ENCODE measurements around the gene TAS2R60. TPM values are rescaled to one million over a fixed set of nuclear protein-coding genes. Genes with fewer than 3 reads are reported as not detected.

TAS2R60 gene
- total RNA-seq, 1 experiment from 2014 or later, result not detected

- Histone ChIP-seq H3K27me3 (ENCODE audit: insufficient read depth, low read length) (no peaks in the 10 kb centered on the region), H3K23me2 (ENCODE audit: insufficient read length, low read depth, low read length, poor library complexity, severe bottlenecking) (no peaks in the 10 kb centered on the region), H3K79me2 (ENCODE audit: insufficient read depth, low read length) (no peaks in the 10 kb centered on the region), H2BK12ac (ENCODE audit: insufficient read length, low read depth, low read length) (no peak overlapping the region), H2BK20ac (ENCODE audit: low read depth, low read length, poor library complexity, severe bottlenecking) (no peak overlapping the region), H3K27ac (ENCODE audit: insufficient read length, low read depth, low read length) (no peak overlapping the region), H2AK5ac (ENCODE audit: insufficient read length, low read length) (no peak overlapping the region), H3K9me3 (ENCODE audit: control insufficient read depth, low read depth, low read length) (no peaks in the 10 kb centered on the region), H3K18ac (ENCODE audit: insufficient read length, low read depth, low read length) (no peak overlapping the region), H4K5ac (ENCODE audit: insufficient read length, low read depth, low read length) (no peak overlapping the region), H2BK5ac (ENCODE audit: insufficient read length, low read length) (no peak overlapping the region), H3K79me1 (ENCODE audit: insufficient read depth, low read depth, low read length, poor library complexity, severe bottlenecking) (no peaks in the 10 kb centered on the region), H3K4me1 (ENCODE audit: insufficient read depth, low read length) (no peaks in the 10 kb centered on the region), H4K20me1 (ENCODE audit: control insufficient read depth, insufficient read depth, insufficient read length) (no peaks in the 10 kb centered on the region), H4K8ac (replicated peaks; ENCODE audit: insufficient read length, low read depth, low read length) (no peak overlapping the region), H3K4ac (ENCODE audit: low read depth, low read length) (no peak overlapping the region), H3K56ac (ENCODE audit: insufficient read length, low read depth, low read length) (no peak overlapping the region), H4K91ac (ENCODE audit: insufficient read length, low read depth, low read length) (no peak overlapping the region), H2BK120ac (ENCODE audit: low read depth, low read length, poor library complexity, severe bottlenecking) (no peak overlapping the region), H3K9ac (ENCODE audit: extremely low read depth, insufficient read length, low read length) (no peak overlapping the region), H3T11ph (ENCODE audit: low read length) (no peak overlapping the region), H2BK15ac (ENCODE audit: low read depth, low read length) (no peak overlapping the region; the same call in 1 of the 2 replicates), H2AFZ (ENCODE audit: low read length) (no peak overlapping the region), H3K23ac (ENCODE audit: insufficient read length, low read depth, low read length) (no peak overlapping the region), H3K4me2 (ENCODE audit: insufficient read depth, insufficient read length, low read length) (no peak overlapping the region), H3K14ac (ENCODE audit: insufficient read depth, low read length) (no peak overlapping the region)
- Mint-ChIP-seq H3K36me3 (ENCODE audit: insufficient read depth in 1 of 3, low read depth in 3 of 3) (peaks cover 0 to 2% (median 0%) of the 10 kb centered on the region in 3 experiments; a peak in 2 of 7 replicates), H3K27ac (no peak overlapping the region), H3K4me1 (peaks cover 4% of the 10 kb centered on the region in 2 experiments; a peak in 2 of 4 replicates), H3K9me3 (no peaks in the 10 kb centered on the region), H3K27me3 (ENCODE audit: low read depth) (no peaks in the 10 kb centered on the region), H3K4me3 (no peak overlapping the region)
- no peak for TF ChIP-seq CTCF (conservative IDR thresholded peaks at IDR 0.05)
- no peak for DNase-seq
These were observed 7.9 kb downstream of the TAS2R60 start for GRCh38 chr7:143451122-143451521.
